GM11168 (cell line): ENCODE measurements around the gene EIF3C.
"Not testable (repeated sequence)": the region's sequence is repeated elsewhere in the genome, so short reads cannot be mapped to it uniquely, and the experiment has no call there.

Source experiments
- in situ Hi-C: fragments of 300-500 bp; cut with MboI; formaldehyde crosslinking; loops from one replicate; pipeline ENCODE4 v1.12.0; 2022; ENCODE audit warnings: low sequenced_read_pairs; ENCODE audit not compliant: unreplicated experiment

Gene EIF3C

GRCh38 chr16:28741295-28741694 lies 30.0 kb downstream of the EIF3C start:
- in situ Hi-C loops = loop anchor here (5.0 kb wide), 1 partner anchor 369 kb away; no protein-coding TSS in a partner anchor

DNA sequence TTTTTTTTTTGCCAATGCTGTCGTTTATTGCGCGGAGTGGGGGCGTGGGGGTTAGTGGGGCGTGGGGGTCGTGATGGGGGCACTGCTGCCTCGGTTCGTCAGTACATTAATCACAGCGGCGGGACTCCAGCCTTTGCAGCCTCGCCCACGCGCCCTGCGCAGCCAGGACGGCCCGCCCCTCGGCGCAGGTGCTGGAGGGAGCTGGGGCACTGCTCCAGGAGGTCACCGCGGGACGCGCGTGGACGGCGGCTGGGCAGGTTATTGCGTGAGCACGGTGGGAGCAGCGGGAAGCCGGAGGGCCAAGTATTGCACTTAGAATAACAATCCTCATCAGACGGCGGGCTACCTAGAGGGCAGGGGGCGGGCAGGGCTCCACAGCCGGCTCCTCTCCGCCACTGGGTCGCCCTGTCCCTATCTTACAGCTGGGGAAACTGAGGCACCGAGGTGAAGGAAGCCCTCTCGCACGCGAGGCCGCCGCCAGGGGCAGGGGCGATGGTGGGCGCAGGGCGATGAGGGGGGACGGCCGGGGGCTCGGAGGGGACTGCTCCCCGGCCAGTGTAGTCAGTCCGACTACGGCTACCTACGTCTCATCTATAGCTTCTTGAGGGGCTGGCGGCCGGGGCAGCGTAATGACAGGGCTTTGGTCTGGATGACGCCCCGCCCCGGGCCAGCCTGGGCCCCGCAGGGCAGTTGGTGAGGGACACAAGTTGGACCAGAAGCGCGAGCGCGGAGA lies 35.5 kb downstream of the EIF3C start:
- in situ Hi-C loops = not testable (repeated sequence)

DNA sequence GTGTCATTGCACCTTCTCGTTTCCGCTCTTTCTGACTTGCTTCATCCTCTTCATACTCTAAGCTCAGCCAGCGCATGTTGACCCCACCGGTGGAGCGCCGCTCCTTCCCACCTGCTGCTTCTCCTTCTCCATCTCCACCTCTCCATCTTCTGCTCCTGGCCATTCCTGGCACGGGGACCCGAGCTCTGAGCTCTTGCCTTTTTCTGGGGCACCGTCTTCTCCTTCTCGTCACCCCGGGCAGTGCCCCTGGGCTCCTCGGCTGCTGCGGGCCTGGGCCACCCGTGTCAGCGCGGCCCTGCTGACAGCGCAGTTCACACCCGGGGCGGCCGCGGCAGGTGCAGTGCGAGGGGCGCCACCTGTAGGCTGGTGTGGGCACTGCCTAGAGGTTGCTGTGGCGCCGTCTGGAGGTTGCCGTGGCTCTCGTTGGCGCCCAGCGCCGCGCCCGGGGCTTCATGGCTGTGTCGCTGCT lies 38.8 kb downstream of the EIF3C start:
- in situ Hi-C loops = not testable (repeated sequence)

DNA sequence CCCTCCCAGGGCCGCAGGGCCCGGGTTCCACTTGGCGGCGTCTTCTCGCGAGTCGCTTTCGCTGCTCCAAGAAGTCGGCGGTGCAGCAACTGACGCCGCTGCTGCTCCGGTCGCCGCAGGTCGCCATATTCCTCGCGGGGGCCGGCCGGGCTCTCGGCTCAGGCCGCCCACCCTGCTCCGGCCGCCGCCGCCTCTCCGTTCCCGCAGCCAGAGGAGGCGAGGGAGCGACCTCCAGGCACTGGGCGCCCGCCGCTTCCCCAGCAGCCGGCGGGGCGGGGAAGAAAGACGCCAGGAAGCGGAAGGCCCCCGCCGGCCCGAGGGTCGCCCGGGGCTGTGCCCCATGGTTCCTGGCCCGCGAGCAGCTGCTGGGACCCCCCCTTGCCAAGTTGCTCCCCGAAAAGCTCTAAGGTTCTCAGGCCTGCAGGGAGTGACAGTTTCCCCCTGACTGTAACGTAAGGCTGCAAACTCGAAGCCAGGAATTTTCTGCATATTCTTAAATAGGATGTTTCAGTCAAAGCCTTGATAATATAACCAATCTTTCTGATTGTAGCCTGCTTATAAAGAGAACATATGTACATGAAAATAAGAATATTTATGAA lies 39.3 kb downstream of the EIF3C start:
- in situ Hi-C loops = not testable (repeated sequence)

GRCh38 chr16:28751487-28751886 lies 40.2 kb downstream of the EIF3C start, which contains the start of gene NPIPB9:
NPIPB9 (plus strand) TSS chr16:28751787.
- in situ Hi-C loops = not testable (repeated sequence)

DNA sequence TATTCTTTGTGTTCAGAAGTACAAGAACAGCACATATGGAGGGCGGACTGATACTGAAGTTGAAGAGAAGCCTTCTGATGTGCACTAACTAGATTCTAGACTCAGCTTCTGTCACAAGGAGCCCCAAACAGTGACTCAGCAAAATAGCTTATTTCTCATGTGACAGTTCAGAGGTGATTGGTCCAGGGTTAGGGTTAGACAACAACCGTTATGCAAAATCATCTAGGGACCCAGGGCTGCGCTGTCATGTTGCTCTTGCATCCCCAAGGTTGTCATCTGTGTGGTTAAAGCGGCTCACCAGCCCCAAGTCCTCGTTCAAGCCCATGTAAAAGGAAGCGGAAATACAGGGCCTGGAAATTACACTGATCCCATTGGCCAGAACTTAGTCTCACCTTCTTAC lies 70.4 kb downstream of the EIF3C start:
- in situ Hi-C loops = not testable (repeated sequence)

DNA sequence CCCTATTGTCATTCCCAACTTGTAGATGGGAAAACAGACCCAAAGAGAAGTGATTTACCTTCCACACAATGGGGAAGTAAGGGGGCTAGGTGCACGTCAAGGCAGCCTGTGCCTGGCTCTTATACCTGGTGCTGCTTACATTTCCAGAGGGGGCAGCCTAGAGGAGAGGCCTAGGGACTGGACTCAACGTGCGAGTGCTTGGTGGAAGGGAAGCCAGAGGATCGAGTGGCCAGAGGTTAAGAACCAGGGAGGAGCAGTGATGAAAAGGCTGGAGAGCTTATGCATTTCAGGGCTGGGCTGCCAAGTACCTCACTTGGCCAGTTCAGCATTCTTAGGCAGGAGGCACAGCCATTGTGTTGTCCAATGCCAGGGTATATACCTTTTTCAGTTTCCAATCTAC lies 71.1 kb downstream of the EIF3C start:
- in situ Hi-C loops = not testable (repeated sequence)
